ENCODE results near the gene TOM1L2. TPM values are rescaled to one million over a fixed set of nuclear protein-coding genes. Genes with fewer than 3 reads are reported as not detected.

The TOM1L2 gene
- polyA plus RNA-seq, 1 donor from 2014 or later: 3.7 TPM

DNA sequence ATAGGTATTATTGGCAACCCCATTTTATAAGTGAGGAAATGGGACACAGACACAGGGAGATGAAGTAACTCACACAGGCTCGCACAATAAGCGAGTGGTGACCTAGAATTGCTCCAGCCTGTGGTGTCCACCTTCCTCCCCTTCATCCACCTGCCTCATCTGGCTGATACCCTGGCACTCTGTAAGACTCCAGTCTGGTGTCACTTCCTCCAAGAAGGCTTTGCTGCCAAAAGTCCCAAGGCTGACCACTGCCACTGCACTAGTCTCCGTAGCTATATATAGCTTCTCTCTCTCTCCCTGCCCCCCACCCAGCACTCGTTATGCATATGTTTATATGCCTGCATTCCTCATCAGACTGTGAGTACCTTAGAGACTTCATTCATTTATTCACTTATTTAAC lies 69.3 kb downstream of the TOM1L2 start:
- Mint-ChIP-seq H3K4me1 (no peaks in the 10 kb centered on the region), H3K9me3 (no peaks in the 10 kb centered on the region), H3K27me3 (no peaks in the 10 kb centered on the region), H3K36me3 (peaks cover 6% of the 10 kb centered on the region), H3K27ac (no peak overlapping the region), H3K4me3 (no peak overlapping the region)

DNA sequence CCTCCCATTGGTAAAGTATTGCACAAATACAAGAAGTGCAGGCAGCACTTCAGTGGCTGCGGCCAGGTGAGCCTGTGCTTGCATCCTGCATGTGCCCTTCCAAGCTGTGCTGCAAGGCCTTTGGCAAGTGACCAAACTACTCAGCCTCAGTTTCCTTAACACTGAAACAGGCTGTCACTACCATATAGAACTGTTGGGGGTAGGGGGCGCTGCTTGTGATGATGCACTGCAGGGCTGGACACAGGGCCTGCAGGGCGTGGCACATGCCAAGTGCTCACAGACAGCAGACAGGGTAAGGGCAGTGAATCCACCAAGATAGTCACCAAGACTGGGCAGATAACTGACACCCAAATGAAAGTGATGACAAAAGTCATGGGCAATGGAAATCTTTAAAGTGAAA lies 69.8 kb downstream of the TOM1L2 start:
- Mint-ChIP-seq H3K36me3 (peaks cover 6% of the 10 kb centered on the region), H3K4me1 (peaks cover 0 to 2% (median 0%) of the 10 kb centered on the region in 3 donors), H3K9me3 (no peaks in the 10 kb centered on the region), H3K27me3 (no peaks in the 10 kb centered on the region), H3K27ac (no peak overlapping the region), H3K4me3 (no peak overlapping the region)

DNA sequence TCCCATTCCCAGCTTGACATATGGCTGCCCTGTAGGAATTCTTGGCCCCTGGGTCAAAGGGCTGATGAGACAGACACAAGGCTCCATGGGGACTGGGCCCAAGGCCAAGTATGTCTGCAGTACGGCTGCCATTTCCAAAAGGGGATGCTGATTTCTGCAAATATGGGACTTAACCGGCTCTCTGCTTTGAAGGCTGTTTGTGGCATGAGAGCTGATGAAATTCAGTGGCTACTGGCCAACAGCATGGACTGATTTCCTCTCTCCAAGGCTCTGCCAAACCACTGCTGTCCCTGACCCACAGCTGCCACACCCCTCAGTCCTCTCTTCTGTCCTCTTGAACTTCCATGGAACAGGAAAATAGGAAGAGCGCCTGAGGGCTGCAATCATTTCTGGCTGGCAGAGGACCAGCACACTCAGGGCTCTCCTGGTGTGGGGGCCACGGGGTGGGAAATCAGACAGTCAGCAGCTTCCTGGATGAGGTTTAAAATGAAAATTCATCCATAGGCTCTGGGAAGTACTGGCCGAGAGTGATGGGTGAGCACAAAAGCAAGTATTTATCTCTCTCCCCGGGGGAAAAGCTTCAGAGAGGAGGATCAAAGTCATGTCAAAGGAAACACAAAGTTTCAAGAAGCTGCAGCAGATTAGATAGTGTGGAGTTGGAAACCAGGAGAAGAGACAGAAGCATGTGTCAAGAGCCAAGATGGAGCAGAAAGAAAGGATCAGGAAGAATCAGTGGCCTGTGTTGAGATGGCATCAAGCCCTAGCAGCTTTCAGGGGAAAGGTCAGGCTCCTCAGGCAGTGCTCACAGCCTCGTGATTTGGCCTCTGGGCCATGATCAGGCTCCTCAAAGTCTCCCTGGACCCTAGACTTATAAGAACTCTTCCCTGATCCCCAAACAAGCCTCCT lies 71.3 kb downstream of the TOM1L2 start:
- Mint-ChIP-seq H3K4me1 (peaks cover 0 to 3% (median 2%) of the 10 kb centered on the region in 3 donors), H3K4me3 (no peak overlapping the region), H3K27ac (peak overlapping the region in 1 of 3 donors; percentile 54), H3K27me3 (no peaks in the 10 kb centered on the region), H3K9me3 (no peaks in the 10 kb centered on the region), H3K36me3 (peaks cover 6% of the 10 kb centered on the region)

DNA sequence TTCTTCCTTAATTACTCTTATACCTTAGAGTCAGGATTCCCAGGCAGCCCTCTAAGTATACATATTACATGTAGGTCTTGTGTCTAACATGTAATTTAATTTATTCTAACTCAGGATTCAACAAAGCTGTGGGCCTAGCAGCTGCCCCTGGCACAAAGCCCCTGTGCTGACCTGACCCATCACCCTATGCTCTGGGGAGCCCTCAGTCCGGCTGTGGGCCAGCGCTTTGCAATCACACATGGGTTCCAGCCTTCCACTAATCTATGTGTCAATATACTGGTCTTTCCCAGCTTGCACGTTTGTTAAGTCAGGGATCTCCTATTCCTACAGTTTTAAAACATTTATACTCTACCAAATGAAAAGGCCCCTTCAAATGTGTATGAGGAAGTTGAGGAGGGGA lies 72.7 kb downstream of the TOM1L2 start:
- Mint-ChIP-seq H3K4me3 (no peak overlapping the region), H3K9me3 (no peaks in the 10 kb centered on the region), H3K27me3 (no peaks in the 10 kb centered on the region), H3K27ac (no peak overlapping the region), H3K4me1 (peaks cover 0 to 3% (median 2%) of the 10 kb centered on the region in 3 donors), H3K36me3 (peaks cover 9% of the 10 kb centered on the region)

DNA sequence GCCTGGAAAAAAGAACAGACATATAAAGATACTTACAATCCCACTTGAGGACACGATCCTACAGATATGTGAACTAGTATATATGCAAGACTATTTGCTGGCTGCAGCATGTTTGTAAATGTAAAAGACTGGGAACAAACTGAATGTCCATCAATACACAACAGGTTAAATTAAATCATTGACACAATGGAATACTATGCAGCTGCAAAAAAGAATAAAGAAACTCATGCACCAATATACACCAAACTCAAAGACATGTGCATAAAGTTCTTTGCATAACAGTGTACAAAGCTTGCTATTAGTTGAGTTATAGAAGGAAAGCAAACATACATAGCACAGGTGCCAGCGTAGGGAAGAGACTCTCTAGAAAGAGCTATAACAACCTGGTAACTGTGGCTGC lies 73.5 kb downstream of the TOM1L2 start:
- H3K27ac Mint-ChIP-seq: no peak overlapping the region
- H3K4me1 Mint-ChIP-seq: peaks cover 0 to 3% (median 2%) of the 10 kb centered on the region in 3 donors
- H3K36me3 Mint-ChIP-seq: peaks cover 10% of the 10 kb centered on the region
- H3K9me3 Mint-ChIP-seq: no peaks in the 10 kb centered on the region
- no peaks in the 10 kb centered on the region for H3K27me3 Mint-ChIP-seq
- no peak overlapping the region for H3K4me3 Mint-ChIP-seq

DNA sequence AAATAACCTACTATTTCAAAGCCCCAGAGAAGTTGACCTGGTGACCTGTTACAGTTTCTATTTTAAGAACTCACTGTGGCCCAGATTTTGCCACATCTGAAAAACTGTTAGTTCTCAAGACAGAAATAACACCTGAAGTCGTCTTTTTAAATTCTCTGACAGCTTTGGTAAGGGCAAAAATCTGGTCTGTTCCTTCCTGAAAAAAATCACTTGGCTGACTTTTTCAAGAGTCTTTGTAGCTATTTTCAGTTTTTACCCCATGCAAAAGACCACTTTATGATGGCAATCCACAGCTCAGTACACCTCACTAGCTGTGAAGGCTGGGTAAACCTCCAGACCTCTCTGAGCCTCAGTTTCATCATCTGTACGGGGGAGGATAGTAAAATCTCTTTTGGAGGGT lies 74.8 kb downstream of the TOM1L2 start:
- Mint-ChIP-seq H3K4me1 (peaks cover 0 to 3% (median 2%) of the 10 kb centered on the region in 3 donors), H3K27me3 (no peaks in the 10 kb centered on the region), H3K4me3 (no peak overlapping the region), H3K36me3 (peaks cover 14% of the 10 kb centered on the region), H3K9me3 (no peaks in the 10 kb centered on the region), H3K27ac (no peak overlapping the region)

DNA sequence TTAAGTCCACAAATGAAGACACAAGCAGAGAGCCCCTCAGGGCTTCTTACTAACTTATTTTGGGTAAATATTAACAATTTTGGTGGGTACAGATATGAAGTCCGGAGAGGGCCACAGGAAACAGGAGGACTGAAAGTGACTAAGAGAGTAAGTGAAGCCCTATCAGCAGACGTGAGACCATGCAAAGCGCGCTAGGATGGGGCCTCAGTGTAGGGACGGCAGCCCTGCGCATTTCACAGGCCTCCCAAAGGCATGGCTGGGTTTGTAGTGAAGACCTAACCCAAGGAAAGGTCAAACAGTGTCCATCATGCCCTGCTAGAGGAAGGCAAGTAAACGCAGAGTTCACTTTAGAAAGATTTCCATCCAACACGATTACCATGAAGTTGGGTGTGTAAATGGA lies 75.5 kb downstream of the TOM1L2 start:
- no peaks in the 10 kb centered on the region for H3K27me3 Mint-ChIP-seq
- no peak overlapping the region for H3K27ac Mint-ChIP-seq
- no peaks in the 10 kb centered on the region for H3K9me3 Mint-ChIP-seq
- H3K4me1 Mint-ChIP-seq: peaks cover 0 to 3% (median 2%) of the 10 kb centered on the region in 3 donors
- no peak overlapping the region for H3K4me3 Mint-ChIP-seq
- H3K36me3 Mint-ChIP-seq: peaks cover 14% of the 10 kb centered on the region

DNA sequence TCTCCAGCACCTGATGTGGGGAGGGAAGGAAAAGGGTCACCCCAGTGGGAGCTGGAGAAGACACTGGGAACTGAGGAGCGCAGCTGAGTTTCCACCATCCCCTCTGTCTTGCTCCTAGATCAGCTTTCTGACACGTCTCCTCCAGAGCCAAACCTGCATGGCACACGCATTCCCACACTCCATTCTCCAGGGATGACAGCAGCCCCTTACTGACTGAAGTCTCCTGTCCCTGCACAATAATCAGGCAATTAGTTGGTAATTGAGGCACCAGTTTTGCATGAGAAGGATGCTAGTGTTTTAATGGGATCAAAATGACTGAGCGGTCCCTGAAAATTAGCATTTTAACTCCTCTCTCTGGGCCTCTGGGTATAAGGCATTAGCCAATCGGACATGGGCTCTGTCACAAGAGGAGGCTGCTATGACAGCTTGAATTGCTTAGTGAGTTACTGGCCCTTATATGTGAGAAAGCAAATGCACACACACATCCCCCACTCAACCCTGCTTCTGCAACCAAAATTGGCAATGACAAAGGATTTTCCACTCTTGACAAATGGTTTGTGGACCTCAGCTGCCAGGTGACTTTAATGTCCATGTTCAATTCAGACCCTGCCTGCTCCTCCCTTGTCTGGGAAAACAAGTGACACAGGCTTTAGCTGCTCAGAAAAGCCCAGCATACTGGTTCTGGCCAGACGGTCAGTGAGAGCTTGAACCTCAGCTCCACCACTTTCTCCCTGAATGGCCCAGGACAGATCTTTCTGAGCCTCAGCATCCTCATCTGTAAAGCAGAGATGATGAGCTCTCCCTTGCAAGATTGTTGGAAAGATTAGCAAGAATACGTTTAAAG lies 78.2 kb downstream of the TOM1L2 start:
- Mint-ChIP-seq H3K27ac (no peak overlapping the region), H3K27me3 (no peaks in the 10 kb centered on the region), H3K4me3 (no peak overlapping the region), H3K4me1 (peaks cover 0 to 8% (median 7%) of the 10 kb centered on the region in 3 donors), H3K9me3 (no peaks in the 10 kb centered on the region), H3K36me3 (peaks cover 12% of the 10 kb centered on the region)

DNA sequence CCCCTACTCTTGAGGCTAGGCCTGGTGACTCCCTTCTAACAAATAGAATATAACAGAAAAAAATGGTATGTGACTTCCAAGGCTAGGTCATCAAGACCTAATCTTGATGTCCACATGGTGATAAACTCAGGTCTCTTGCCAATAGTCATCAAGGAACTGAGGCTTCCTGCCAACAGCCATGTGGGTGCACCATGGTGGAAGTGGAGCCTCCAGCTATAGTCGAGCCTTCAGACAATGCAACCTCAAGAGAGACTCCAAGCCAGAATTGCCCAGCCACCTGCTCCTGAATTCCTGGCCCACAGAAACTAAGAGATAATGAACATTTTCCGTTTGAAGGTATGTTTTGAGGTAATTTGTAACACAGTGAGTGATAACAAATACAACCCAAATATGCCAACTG lies 79.5 kb downstream of the TOM1L2 start:
- no peaks in the 10 kb centered on the region for H3K27me3 Mint-ChIP-seq
- H3K36me3 Mint-ChIP-seq: peaks cover 12% of the 10 kb centered on the region
- no peaks in the 10 kb centered on the region for H3K9me3 Mint-ChIP-seq
- H3K27ac Mint-ChIP-seq: no peak overlapping the region
- H3K4me3 Mint-ChIP-seq: no peak overlapping the region
- H3K4me1 Mint-ChIP-seq: peaks cover 0 to 8% (median 7%) of the 10 kb centered on the region in 3 donors

DNA sequence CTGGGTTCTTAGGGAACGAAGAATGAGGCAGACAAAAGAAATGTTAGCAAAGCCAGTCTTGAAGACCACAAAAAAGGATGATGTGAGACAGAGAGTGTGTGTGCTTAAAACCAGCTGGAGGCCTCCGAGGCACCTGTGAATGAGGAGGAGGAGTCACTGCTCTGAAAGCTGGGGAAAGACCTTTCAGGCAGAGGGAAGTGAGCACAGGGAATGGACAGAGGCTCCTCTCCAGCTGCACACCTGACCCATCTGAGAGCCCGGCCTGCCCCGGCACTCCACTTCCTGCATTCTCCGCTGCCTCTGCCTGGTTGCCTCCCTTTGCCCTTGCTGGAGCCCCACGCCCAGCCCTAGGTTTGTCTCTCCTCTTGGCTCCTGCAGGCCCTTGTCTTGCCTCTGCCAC lies 80.2 kb downstream of the TOM1L2 start:
- Mint-ChIP-seq H3K4me3 (no peak overlapping the region), H3K27ac (no peak overlapping the region), H3K9me3 (no peaks in the 10 kb centered on the region), H3K27me3 (no peaks in the 10 kb centered on the region), H3K4me1 (peaks cover 0 to 8% (median 5%) of the 10 kb centered on the region in 3 donors), H3K36me3 (peaks cover 12% of the 10 kb centered on the region)

DNA sequence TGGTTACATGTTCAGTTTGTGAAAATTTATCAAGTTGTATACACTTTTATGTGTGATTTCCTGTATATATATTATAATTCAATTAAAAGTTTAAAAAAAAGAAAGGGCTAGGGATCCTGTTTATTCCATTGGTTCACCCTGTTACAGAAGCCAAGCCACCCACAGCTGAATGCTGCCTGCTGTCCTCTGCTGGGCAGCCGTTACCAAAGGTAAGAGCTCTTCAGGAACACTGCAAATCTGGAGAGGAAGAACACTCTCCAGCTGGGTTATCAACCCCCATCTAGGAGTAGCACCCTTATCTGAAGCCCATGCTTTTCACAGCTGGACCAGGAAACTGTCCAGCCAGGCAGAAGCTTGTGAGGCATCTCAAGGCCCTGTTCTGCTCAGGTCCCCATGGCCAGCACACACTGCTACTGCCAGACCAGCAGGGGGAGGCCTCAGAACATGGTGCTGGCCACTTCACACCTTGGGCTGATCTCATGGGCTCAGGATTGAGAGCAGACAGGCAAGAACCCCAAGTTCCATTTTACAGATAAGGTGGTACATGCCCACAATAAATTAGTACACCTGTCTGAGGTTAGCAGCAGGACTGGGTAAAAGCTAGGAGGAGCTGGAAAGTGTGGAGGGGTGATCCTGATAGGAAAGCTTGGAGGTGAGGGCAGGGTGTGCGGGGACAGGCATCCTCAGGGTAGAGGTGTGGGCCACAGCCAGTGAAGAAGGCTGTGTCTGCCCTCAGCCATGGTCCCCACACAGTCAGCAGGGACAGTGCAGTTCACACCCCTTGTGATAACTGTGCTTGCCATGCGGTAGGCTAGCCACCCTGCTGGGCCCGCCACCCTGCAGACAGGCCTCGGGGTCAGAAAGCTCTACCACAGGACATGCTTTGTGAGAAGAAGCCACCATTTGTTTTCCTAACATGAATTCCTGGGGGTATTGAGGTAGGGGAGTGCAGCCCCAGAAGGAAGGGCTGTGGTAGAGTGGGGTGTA lies 81.1 kb downstream of the TOM1L2 start:
- Mint-ChIP-seq H3K36me3 (peaks cover 10% of the 10 kb centered on the region), H3K4me3 (no peak overlapping the region), H3K9me3 (no peaks in the 10 kb centered on the region), H3K27ac (peak overlapping the region in 1 of 3 donors; percentile 65), H3K4me1 (peaks cover 0 to 5% (median 5%) of the 10 kb centered on the region in 3 donors), H3K27me3 (no peaks in the 10 kb centered on the region)

DNA sequence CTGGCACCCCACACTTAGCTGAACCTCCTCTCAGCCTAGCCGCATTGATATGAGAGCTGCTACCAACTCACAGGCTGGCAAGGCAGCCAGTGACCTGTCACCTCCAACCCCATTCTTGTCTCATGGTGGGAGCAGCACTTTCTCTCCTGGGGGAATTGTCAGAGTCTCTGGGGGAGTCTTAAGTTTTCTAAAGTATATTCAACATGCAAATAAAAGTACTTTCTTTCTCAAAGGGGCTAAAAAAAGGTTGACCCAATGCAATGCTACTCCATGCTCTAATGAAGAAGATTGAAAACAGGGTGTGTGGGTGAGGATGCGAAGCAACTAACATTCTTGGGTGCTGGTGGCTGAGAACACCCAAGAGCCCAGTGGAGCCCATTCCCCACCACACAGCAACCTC lies 82.3 kb downstream of the TOM1L2 start:
- Mint-ChIP-seq H3K9me3 (no peaks in the 10 kb centered on the region), H3K27ac (peak overlapping the region in 2 of 3 donors; percentile 9 to 81), H3K36me3 (peaks cover 8% of the 10 kb centered on the region), H3K27me3 (no peaks in the 10 kb centered on the region), H3K4me1 (peaks cover 0 to 5% (median 5%) of the 10 kb centered on the region in 3 donors), H3K4me3 (peak overlapping the region in 1 of 4 donors; percentile 3)

DNA sequence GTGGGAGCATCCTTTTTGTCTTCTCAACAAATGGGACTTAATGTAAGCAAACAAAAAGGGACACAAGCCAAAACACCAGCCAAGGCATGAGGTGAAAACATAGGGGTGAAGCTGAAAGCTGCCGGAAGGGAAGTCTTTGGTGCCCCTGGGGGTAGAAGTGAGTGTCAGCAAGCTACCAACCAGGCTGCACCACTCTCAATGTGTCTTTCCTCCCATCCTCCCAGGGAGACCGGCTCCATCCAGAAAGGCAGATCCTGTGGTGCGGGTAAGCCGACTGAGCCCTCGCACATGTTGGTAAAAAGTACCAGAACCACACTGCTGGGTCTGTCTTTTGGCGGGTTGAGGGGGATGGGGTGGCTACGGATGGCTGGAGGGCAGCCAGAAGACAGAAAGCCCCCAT lies 83.4 kb downstream of the TOM1L2 start:
- no peak overlapping the region for H3K4me3 Mint-ChIP-seq
- H3K36me3 Mint-ChIP-seq: peaks cover 7% of the 10 kb centered on the region
- no peaks in the 10 kb centered on the region for H3K27me3 Mint-ChIP-seq
- no peak overlapping the region for H3K27ac Mint-ChIP-seq
- H3K4me1 Mint-ChIP-seq: peaks cover 0 to 5% (median 5%) of the 10 kb centered on the region in 3 donors
- no peaks in the 10 kb centered on the region for H3K9me3 Mint-ChIP-seq

DNA sequence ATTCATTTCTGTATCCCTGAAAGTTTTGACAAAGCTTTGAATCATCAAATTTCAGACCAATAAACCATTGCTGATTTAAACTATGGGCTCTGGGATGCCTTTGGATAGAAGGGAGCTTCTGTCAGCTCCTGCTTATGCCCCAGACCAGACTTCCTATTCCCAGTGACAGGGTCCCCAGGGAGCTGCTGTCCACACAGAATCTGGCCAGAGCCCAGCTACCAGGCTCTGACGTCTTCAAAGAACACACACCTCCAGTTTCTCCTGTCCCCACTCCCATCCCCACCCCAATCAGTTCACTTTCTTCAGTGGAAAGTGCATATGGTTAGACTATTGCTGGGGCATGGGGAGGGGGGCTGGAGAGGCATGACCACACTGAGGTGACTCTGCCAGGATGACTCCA lies 83.8 kb downstream of the TOM1L2 start:
- Mint-ChIP-seq H3K4me1 (peaks cover 0 to 5% (median 5%) of the 10 kb centered on the region in 3 donors), H3K27ac (no peak overlapping the region), H3K36me3 (peaks cover 6% of the 10 kb centered on the region), H3K4me3 (no peak overlapping the region), H3K27me3 (no peaks in the 10 kb centered on the region), H3K9me3 (no peaks in the 10 kb centered on the region)
